ENCODE measurements around the gene TRMT44. TPM values are rescaled to one million over a fixed set of nuclear protein-coding genes. Genes with fewer than 3 reads are reported as not detected.

The TRMT44 gene
- polyA plus RNA-seq, 3 donors: 4.9 to 7.5 (median 6.6) TPM

DNA sequence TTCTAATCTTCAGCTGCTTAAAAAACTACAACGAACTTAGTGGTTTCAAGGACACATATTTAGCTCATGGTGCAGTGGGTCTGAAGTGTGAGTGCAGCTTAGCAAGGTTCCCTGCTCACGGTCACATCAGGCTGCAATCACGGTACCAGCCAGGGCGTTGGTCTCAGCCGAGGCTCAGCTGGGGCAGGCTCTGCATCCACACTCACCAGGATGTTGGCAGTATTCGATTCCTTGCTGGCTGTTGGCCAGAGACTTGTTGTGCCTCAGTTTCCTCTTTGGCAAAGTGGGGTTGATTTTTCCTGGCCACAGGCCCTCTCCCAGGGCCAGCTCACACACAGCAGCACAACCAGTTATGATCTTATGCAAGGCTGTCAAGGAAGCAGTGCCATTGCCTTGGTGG, 61.8 kb downstream of the TRMT44 start:
- Histone ChIP-seq H4K20me1 (ENCODE audit: insufficient read depth, low read length) (no peaks in the 10 kb centered on the region), H3K9me3 (replicated peaks in 1 of 2; ENCODE audit: control insufficient read depth in 1 of 2, insufficient read depth in 1 of 2, low read length in 2 of 2) (peaks cover 0 to 10% of the 10 kb centered on the region in 2 donors), H3K27ac (ENCODE audit: low read depth in 1 of 2, low read length in 2 of 2) (no peak overlapping the region), H3K4me1 (ENCODE audit: control insufficient read depth in 1 of 2, insufficient read depth in 2 of 2, low read length in 2 of 2) (no peaks in the 10 kb centered on the region), H3K9ac (ENCODE audit: insufficient read depth, low read length, poor library complexity, severe bottlenecking) (no peak overlapping the region), H3K79me2 (ENCODE audit: insufficient read depth, low read length) (no peaks in the 10 kb centered on the region), H2AFZ (ENCODE audit: insufficient read depth, low read depth, low read length, poor library complexity, severe bottlenecking) (no peak overlapping the region), H3K27me3 (ENCODE audit: control insufficient read depth in 2 of 2, insufficient read depth in 2 of 2, low read length in 2 of 2) (no peaks in the 10 kb centered on the region), H3K4me3 (replicated peaks in 1 of 3; ENCODE audit: low read depth in 2 of 3, low read length in 3 of 3) (no peak overlapping the region), H3K36me3 (replicated peaks in 1 of 2; ENCODE audit: control insufficient read depth in 1 of 2, insufficient read depth in 2 of 2, low read length in 2 of 2) (no peaks in the 10 kb centered on the region), H3K4me2 (replicated peaks; ENCODE audit: extremely low read depth, low read length, poor library complexity, severe bottlenecking) (no peak overlapping the region)
- H3K4me3 Mint-ChIP-seq: no peak overlapping the region
- no peaks in the 10 kb centered on the region for H3K36me3 Mint-ChIP-seq
- 97% methylated on average over 5 of the region's 6 CpGs for WGBS (ENCODE audit: insufficient coverage)
- no peak for DNase-seq
- H3K27me3 Mint-ChIP-seq (ENCODE audit: low read depth in 3 of 3): peaks cover 0 to 5% (median 4%) of the 10 kb centered on the region in 3 donors
- no peak for TF ChIP-seq CTCF (IDR thresholded peaks at IDR 0.05)
- peaks cover 7 to 25% (median 11%) of the 10 kb centered on the region in 7 donors for H3K9me3 Mint-ChIP-seq
- H3K27ac Mint-ChIP-seq: no peak overlapping the region
- intact Hi-C loops (cut with micrococcal nuclease): no loop called here
- H3K4me1 Mint-ChIP-seq: no peaks in the 10 kb centered on the region

DNA sequence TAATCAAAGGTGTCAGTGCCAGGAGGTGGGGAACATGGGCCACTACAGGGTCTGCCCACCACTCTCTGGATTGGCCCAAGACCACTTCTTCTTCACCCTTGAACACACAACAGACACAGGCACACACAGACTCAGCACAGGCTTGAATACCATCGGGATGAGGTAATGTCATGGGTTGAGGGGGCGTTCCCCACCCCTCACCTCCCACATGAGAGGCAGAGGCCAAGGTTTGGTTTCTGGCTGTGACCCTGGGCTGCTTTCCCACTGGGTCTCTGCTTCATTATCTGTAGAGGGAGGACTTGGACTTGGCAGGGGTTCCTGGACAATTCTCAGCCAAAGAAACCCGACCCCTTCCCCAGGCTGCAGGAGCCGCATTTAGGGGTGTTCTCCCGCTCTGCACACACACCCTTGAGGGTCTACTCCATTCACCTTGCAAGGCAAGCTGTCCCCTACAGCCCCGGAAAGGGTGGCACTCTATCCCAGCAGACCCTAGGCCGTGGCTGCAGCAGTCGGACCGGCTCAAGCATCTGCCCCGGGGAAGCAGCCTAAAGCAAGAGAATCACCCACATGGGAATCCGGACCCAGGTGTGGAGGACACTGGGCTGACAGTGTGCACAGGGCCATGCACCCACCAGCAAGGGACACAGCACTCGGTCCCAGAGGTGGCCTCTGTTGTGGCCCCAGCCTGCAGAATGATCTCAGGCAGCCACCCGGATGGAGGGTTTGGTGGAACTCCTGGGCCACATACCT, 62.4 kb downstream of the TRMT44 start:
- Mint-ChIP-seq H3K36me3 (no peaks in the 10 kb centered on the region), H3K27me3 (ENCODE audit: low read depth in 3 of 3) (peaks cover 0 to 5% (median 4%) of the 10 kb centered on the region in 3 donors), H3K4me3 (no peak overlapping the region), H3K4me1 (no peaks in the 10 kb centered on the region), H3K27ac (no peak overlapping the region), H3K9me3 (peaks cover 2 to 21% (median 9%) of the 10 kb centered on the region in 7 donors)
- Histone ChIP-seq H3K79me2 (ENCODE audit: insufficient read depth, low read length) (no peaks in the 10 kb centered on the region), H4K20me1 (ENCODE audit: insufficient read depth, low read length) (no peaks in the 10 kb centered on the region), H3K9me3 (replicated peaks in 1 of 2; ENCODE audit: control insufficient read depth in 1 of 2, insufficient read depth in 1 of 2, low read length in 2 of 2) (peaks cover 0 to 10% of the 10 kb centered on the region in 2 donors), H3K9ac (ENCODE audit: insufficient read depth, low read length, poor library complexity, severe bottlenecking) (no peak overlapping the region), H3K4me3 (replicated peaks in 1 of 3; ENCODE audit: low read depth in 2 of 3, low read length in 3 of 3) (no peak overlapping the region), H3K4me1 (ENCODE audit: control insufficient read depth in 1 of 2, insufficient read depth in 2 of 2, low read length in 2 of 2) (no peaks in the 10 kb centered on the region), H3K36me3 (replicated peaks in 1 of 2; ENCODE audit: control insufficient read depth in 1 of 2, insufficient read depth in 2 of 2, low read length in 2 of 2) (no peaks in the 10 kb centered on the region), H3K4me2 (replicated peaks; ENCODE audit: extremely low read depth, low read length, poor library complexity, severe bottlenecking) (no peak overlapping the region), H2AFZ (ENCODE audit: insufficient read depth, low read depth, low read length, poor library complexity, severe bottlenecking) (no peak overlapping the region), H3K27me3 (ENCODE audit: control insufficient read depth in 2 of 2, insufficient read depth in 2 of 2, low read length in 2 of 2) (no peaks in the 10 kb centered on the region), H3K27ac (ENCODE audit: low read depth in 1 of 2, low read length in 2 of 2) (no peak overlapping the region)
- 94% methylated on average over 8 of the region's 13 CpGs for WGBS (ENCODE audit: insufficient coverage)
- DNase-seq: no peak
- no peak for TF ChIP-seq CTCF (IDR thresholded peaks at IDR 0.05)
- intact Hi-C loops (cut with micrococcal nuclease): no loop called here

Data from CD14-positive monocyte (primary cell).